Thyroid gland (tissue), 4 donors: ENCODE data around the gene KIF14. TPM values are rescaled to one million over a fixed set of nuclear protein-coding genes. Genes with fewer than 3 reads are reported as not detected.

Experiments used
- DNase-seq, 2 donors: peaks; one replicate each; pipeline ENCODE4 v3.0.0-alpha.2; 2019
- H3K27ac ChIP-seq, 3 donors: fragments of 200-600 bp; sonication (generic); 1 replicate in 2 of 3; 2 replicates in 1 of 3; pipeline ENCODE4 v1.5.1; 2016 to 2019; ENCODE audit warnings: mild to moderate bottlenecking in 1 of 3, moderate library complexity in 1 of 3
- H3K27me3 ChIP-seq: fragments of 200-600 bp; sonication (generic); one replicate; pipeline ENCODE4 v1.5.1; 2019
- H3K36me3 ChIP-seq, 2 donors: fragments of 200-600 bp; sonication (generic); one replicate each; pipeline ENCODE4 v1.5.1; 2016 to 2019
- H3K4me1 ChIP-seq, 2 donors: fragments of 200-600 bp; sonication (generic); one replicate each; pipeline ENCODE4 v1.5.1; 2017 to 2019
- H3K4me3 ChIP-seq, 3 donors: fragments of 200-600 bp; sonication (generic); replicated peaks in 1 of 3; 1 replicate in 2 of 3; 2 replicates in 1 of 3; pipeline ENCODE4 v1.5.1; 2016; ENCODE audit warnings: mild to moderate bottlenecking in 1 of 3
- H3K9me3 ChIP-seq: fragments of 200-600 bp; sonication (generic); one replicate; pipeline ENCODE4 v1.5.1; 2017
- POLR2A ChIP-seq, 2 donors: fragments of 450-650 bp; IDR thresholded peaks; one replicate each; pipeline ENCODE4 v1.6.1; 2017; ENCODE audit warnings: antibody characterized with exemption in 2 of 2, mild to moderate bottlenecking in 2 of 2, moderate library complexity in 1 of 2
- WGBS, 2 donors: methylation state at CpG; one replicate each; pipeline ENCODE4 v1.1.5; 2017; 5-methylcytosine and 5-hydroxymethylcytosine counted together
- intact Hi-C: fragments of 100-400 bp; cut with DNase I; formaldehyde crosslinking; loops from one replicate; pipeline ENCODE4 v1.15.1; 2023
- total RNA-seq, 4 donors: library from RNA; depleted of rRNA; stranded (reverse); fragments of >200 nt; gene quantifications; one replicate each; pipeline ENCODE4 v1.2.3, GENCODE V29; 2016
- TF ChIP-seq, protein P1 (sequence below), 6 experiments: fragments of 200-600 bp in 3 of 6; fragments of 450-650 bp in 3 of 6; sonication (generic) in 3 of 6; IDR thresholded peaks; one replicate each; pipeline ENCODE4 v1.5.1; 2016 to 2019; ENCODE audit warnings: antibody characterized with exemption in 6 of 6, mild to moderate bottlenecking in 2 of 6, inconsistent platforms in 1 of 6, moderate library complexity in 1 of 6

Gene KIF14
- total RNA-seq, 4 donors from 2014 or later: 0.05 to 0.42 (median 0.18) TPM

DNA sequence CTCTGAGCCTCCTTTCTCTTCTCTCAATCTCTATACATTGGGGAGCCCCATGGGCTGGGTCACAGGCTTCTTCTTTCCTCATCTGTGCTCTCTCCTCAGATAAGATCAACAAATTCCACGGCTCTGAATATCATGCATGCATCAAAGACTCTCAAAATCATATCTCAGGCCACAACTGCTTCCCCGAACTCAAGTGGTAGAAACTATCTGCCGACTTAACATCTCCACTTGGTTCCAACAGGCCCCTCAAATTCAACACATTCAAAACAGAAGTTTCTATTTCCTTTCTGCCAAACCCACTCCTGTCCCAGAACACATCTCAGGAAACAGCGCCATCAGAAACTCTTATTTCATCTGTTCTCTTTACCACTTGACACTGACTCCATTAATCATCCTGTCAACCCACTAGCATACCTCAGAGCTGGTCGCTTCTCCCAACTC, 32.5 kb upstream of the KIF14 start:
- H3K4me1 ChIP-seq: no peaks in the 10 kb centered on the region
- H3K9me3 ChIP-seq: no peaks in the 10 kb centered on the region
- H3K27ac ChIP-seq: no peak overlapping the region
- 83 to 87% methylated on average over 5 of the region's 5 CpGs for WGBS, 2 donors
- no peak for DNase-seq
- peaks cover 11 to 16% of the 10 kb centered on the region in 2 donors for H3K36me3 ChIP-seq
- intact Hi-C loops: no loop called here
- no peak overlapping the region for H3K4me3 ChIP-seq
- H3K27me3 ChIP-seq: no peaks in the 10 kb centered on the region
- no peak for TF ChIP-seq POLR2A (IDR thresholded peaks at IDR 0.05)
- TF ChIP-seq, protein P1, sequence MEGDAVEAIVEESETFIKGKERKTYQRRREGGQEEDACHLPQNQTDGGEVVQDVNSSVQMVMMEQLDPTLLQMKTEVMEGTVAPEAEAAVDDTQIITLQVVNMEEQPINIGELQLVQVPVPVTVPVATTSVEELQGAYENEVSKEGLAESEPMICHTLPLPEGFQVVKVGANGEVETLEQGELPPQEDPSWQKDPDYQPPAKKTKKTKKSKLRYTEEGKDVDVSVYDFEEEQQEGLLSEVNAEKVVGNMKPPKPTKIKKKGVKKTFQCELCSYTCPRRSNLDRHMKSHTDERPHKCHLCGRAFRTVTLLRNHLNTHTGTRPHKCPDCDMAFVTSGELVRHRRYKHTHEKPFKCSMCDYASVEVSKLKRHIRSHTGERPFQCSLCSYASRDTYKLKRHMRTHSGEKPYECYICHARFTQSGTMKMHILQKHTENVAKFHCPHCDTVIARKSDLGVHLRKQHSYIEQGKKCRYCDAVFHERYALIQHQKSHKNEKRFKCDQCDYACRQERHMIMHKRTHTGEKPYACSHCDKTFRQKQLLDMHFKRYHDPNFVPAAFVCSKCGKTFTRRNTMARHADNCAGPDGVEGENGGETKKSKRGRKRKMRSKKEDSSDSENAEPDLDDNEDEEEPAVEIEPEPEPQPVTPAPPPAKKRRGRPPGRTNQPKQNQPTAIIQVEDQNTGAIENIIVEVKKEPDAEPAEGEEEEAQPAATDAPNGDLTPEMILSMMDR (IDR thresholded peaks at IDR 0.05): no peak

DNA sequence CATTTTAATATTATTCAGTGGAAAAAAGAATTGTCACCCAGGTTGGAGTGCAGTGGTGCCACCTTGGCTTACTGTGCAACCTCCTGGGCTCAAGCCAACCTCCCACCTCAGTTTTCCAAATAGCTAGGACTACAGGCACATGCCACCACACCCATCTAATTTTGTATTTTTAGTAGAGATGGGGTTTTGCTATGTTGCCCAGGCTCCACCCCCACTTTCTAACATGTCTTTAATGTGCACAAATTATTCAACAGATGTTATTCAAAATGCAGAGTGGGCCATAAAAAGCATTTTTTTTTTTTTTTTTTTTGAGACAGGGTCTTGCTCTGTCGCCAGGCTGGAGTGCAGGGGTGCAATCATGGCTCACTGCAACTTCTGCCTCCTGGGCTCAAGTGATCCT, 31.8 kb upstream of the KIF14 start:
- DNase-seq: no peak
- TF ChIP-seq, protein P1 (IDR thresholded peaks at IDR 0.05): no peak
- TF ChIP-seq POLR2A (IDR thresholded peaks at IDR 0.05): no peak
- Histone ChIP-seq H3K36me3 (peaks cover 6 to 11% of the 10 kb centered on the region in 2 donors), H3K9me3 (no peaks in the 10 kb centered on the region), H3K27me3 (no peaks in the 10 kb centered on the region), H3K4me1 (no peaks in the 10 kb centered on the region), H3K27ac (no peak overlapping the region), H3K4me3 (no peak overlapping the region)
- WGBS, 2 donors: 95 to 100% methylated on average over 1 of the region's 1 CpG
- intact Hi-C loops: no loop called here

DNA sequence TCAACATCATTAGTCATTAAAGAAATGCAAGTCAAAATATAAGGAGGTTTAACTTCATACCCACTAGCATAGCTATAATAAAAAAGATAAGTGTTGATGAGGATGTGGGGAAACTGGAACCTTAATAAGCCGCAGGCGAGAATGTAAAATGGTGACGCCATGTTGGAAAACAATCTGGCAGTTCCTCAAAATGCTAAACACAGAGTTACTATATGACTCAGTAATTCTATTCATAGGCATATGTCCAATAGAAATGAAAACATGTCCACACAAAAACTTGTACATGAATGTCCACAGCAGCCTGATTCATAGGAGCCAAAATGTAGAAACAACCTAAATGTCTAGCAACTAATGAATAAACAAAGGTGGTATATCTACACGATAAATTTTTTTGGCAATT, 26.0 kb upstream of the KIF14 start:
- no peaks in the 10 kb centered on the region for H3K27me3 ChIP-seq
- H3K27ac ChIP-seq: no peak overlapping the region
- TF ChIP-seq, protein P1 (IDR thresholded peaks at IDR 0.05): no peak
- TF ChIP-seq POLR2A (IDR thresholded peaks at IDR 0.05): no peak
- H3K4me3 ChIP-seq: no peak overlapping the region
- no peaks in the 10 kb centered on the region for H3K36me3 ChIP-seq
- DNase-seq: no peak
- peaks cover 0 to 4% of the 10 kb centered on the region in 2 donors for H3K4me1 ChIP-seq
- intact Hi-C loops: no loop called here
- H3K9me3 ChIP-seq: no peaks in the 10 kb centered on the region
- 90 to 95% methylated on average over 4 of the region's 4 CpGs for WGBS, 2 donors

DNA sequence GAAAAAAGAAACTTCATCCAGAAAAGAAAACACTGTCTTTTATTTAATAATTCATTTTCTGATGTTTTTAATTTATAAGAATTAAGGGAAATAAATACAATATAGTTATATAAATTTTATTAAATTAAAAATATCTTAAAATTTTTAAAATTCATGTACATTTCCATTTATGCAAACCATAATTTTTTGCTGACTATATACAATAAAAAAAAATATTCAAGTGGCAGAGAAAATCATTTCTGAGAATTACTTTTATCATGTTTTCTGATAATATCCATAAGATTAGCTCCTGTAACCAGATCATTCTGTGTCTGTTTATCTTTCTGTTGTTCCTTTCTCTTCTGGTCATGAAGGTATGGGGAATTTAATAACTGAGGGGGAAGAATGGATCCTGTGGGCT, 23.5 kb upstream of the KIF14 start:
- intact Hi-C loops: no loop called here

DNA sequence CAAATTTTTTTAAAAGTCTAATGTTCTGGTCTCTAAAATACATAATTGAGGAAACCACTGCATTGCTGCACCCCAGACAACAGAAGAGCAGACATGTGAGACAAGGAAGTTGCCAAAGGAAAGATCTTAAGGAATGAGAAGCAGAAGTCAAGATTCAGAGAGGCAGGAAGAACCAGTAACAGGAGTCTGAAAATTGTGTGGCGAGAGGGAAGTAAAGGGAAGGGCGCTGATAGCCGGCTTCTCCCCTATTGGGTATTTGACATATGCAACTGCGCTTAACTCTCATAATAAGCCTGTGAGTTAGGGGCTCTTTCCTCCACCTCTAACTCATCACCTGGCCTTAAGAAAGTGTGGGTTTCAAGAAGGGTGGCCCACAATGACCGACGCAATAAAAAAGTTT, 21.9 kb upstream of the KIF14 start:
- H3K4me1 ChIP-seq: peaks cover 0 to 4% of the 10 kb centered on the region in 2 donors
- H3K9me3 ChIP-seq: no peaks in the 10 kb centered on the region

More for the DNA sequence above, 23.5 kb upstream of the KIF14 start:
- Histone ChIP-seq H3K27me3 (no peaks in the 10 kb centered on the region), H3K4me1 (peaks cover 0 to 4% of the 10 kb centered on the region in 2 donors), H3K9me3 (no peaks in the 10 kb centered on the region), H3K36me3 (no peaks in the 10 kb centered on the region), H3K27ac (peak overlapping the region in 2 of 3 donors; percentile 19 to 33), H3K4me3 (no peak overlapping the region)
- TF ChIP-seq, protein P1 (IDR thresholded peaks at IDR 0.05): no peak
- TF ChIP-seq POLR2A (IDR thresholded peaks at IDR 0.05): no peak
- no peak for DNase-seq

More for the DNA sequence above, 21.9 kb upstream of the KIF14 start:
- Histone ChIP-seq H3K27me3 (no peaks in the 10 kb centered on the region), H3K27ac (no peak overlapping the region), H3K36me3 (no peaks in the 10 kb centered on the region), H3K4me3 (no peak overlapping the region)
- intact Hi-C loops: no loop called here
- DNase-seq: no peak
- TF ChIP-seq, protein P1 (IDR thresholded peaks at IDR 0.05): no peak
- TF ChIP-seq POLR2A (IDR thresholded peaks at IDR 0.05): no peak
- WGBS, 2 donors: 94 to 98% methylated on average over 6 of the region's 6 CpGs
